Neural cell (in vitro differentiated cells): ENCODE data around the gene NFIX.

Source experiments
- EP300 ChIP-seq: fragments of 450-650 bp; conservative IDR thresholded peaks from 2 replicates; pipeline ENCODE4 v1.6.1; 2014; ENCODE audit warnings: antibody characterized with exemption, mild to moderate bottlenecking, moderate library complexity; ENCODE audit not compliant: poor library complexity, severe bottlenecking
- MXI1 ChIP-seq: fragments of 450-650 bp; conservative IDR thresholded peaks from 2 replicates; pipeline ENCODE4 v1.6.1; 2014; ENCODE audit warnings: antibody characterized with exemption, mild to moderate bottlenecking; ENCODE audit not compliant: poor library complexity, severe bottlenecking
- SMC3 ChIP-seq: fragments of 450-650 bp; conservative IDR thresholded peaks from 2 replicates; pipeline ENCODE4 v1.6.1; 2014; ENCODE audit warnings: antibody characterized with exemption, mild to moderate bottlenecking, moderate library complexity; ENCODE audit not compliant: poor library complexity
- TF ChIP-seq, protein P1 (sequence below): fragments of 450-650 bp; IDR thresholded peaks from 2 replicates; pipeline ENCODE4 v1.5.1; 2014; ENCODE audit warnings: antibody characterized with exemption, mild to moderate bottlenecking, moderate library complexity; ENCODE audit not compliant: poor library complexity, severe bottlenecking

DNA sequence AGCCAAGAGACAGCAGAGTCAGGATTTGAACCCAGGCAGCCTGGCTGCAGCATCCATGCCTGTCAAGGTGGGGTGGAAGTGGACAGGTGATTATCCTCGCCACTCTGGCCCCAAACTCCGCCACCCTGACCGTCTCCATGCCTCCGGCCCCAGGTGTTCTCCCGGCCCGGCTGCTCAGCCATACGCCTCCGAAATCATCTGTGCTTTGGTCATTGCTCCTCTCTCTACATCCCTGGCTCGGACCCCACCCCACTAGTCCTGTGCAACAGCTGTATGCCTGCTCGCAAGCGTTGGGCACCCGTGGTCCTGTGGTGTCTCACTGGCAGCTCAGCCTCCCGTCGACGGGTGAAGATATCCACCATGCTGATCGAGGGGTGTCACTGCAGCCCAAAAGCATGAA, 22.0 kb upstream of the NFIX start:
- TF ChIP-seq, protein P1, sequence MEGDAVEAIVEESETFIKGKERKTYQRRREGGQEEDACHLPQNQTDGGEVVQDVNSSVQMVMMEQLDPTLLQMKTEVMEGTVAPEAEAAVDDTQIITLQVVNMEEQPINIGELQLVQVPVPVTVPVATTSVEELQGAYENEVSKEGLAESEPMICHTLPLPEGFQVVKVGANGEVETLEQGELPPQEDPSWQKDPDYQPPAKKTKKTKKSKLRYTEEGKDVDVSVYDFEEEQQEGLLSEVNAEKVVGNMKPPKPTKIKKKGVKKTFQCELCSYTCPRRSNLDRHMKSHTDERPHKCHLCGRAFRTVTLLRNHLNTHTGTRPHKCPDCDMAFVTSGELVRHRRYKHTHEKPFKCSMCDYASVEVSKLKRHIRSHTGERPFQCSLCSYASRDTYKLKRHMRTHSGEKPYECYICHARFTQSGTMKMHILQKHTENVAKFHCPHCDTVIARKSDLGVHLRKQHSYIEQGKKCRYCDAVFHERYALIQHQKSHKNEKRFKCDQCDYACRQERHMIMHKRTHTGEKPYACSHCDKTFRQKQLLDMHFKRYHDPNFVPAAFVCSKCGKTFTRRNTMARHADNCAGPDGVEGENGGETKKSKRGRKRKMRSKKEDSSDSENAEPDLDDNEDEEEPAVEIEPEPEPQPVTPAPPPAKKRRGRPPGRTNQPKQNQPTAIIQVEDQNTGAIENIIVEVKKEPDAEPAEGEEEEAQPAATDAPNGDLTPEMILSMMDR, result no peak
- TF ChIP-seq EP300, result no peak
- no peak for TF ChIP-seq SMC3
- TF ChIP-seq MXI1, result no peak
